NCI-H1105 treated with DMSO at 0.1 percent for 48 hours (cell line): Measurements from ENCODE around the gene PTCH2.
"Not testable (repeated sequence)": the region's sequence is repeated elsewhere in the genome, so short reads cannot be mapped to it uniquely, and the experiment has no call there.

Experiments used
- DNase-seq: peaks from one replicate; lab custom pipeline; 2025; lab: John Stamatoyannopoulos, UW

PTCH2 gene

GRCh38 chr1:44819196-44819607 is 23.9 kb downstream of the PTCH2 start:
- no peak for DNase-seq

- no peak for DNase-seq
Observed at GRCh38 chr1:44817771-44818495, 25.1 kb downstream of the PTCH2 start.

GRCh38 chr1:44817307-44817706 is 25.7 kb downstream of the PTCH2 start:
- DNase-seq, result no peak

GRCh38 chr1:44815926-44816325 is 27.1 kb downstream of the PTCH2 start:
- not testable (repeated sequence) for DNase-seq

GRCh38 chr1:44812822-44813543 is 30.1 kb downstream of the PTCH2 start:
- no peak for DNase-seq

GRCh38 chr1:44811234-44811633 is 31.8 kb downstream of the PTCH2 start:
- no peak for DNase-seq

GRCh38 chr1:44810762-44811105 is 32.3 kb downstream of the PTCH2 start:
- not testable (repeated sequence) for DNase-seq

- no peak for DNase-seq
Observed at GRCh38 chr1:44810101-44810761, 32.8 kb downstream of the PTCH2 start.

- no peak for DNase-seq
Observed at GRCh38 chr1:44808938-44809917, 33.8 kb downstream of the PTCH2 start.

GRCh38 chr1:44808063-44808937 is 34.8 kb downstream of the PTCH2 start, which contains the start of gene BTBD19:
Gene BTBD19, plus strand, starts transcription at chr1:44808523. Its CDS starts 298 bp downstream, at chr1:44808821.
- DNase-seq, result no peak

- no peak for DNase-seq
Observed at GRCh38 chr1:44807364-44808062, 35.5 kb downstream of the PTCH2 start.

- DNase-seq, result no peak
Observed at GRCh38 chr1:44806704-44807363, 36.2 kb downstream of the PTCH2 start, which contains the start of gene DYNLT4. Gene DYNLT4, minus strand, starts transcription at chr1:44807351. Its CDS starts 683 bp downstream, at chr1:44806668.

- DNase-seq, result no peak
Observed at GRCh38 chr1:44806025-44806703, 36.9 kb downstream of the PTCH2 start.

GRCh38 chr1:44805311-44806024 is 37.6 kb downstream of the PTCH2 start:
- DNase-seq, result no peak

GRCh38 chr1:44803312-44804095 is 39.5 kb downstream of the PTCH2 start:
- no peak for DNase-seq

GRCh38 chr1:44803062-44803311 is 40.1 kb downstream of the PTCH2 start:
- DNase-seq, result no peak

- no peak for DNase-seq
Observed at GRCh38 chr1:44802306-44803061, 40.6 kb downstream of the PTCH2 start.
